ENCODE data around the gene QKI.

Gene QKI

GRCh38 chr6:163414117-163414945 is at the start of gene QKI:
Gene QKI, plus strand, starts transcription at chr6:163414718. Its CDS starts 476 bp downstream, at chr6:163415194.
- peak; percentile 73 to 95 for DNase-seq (ENCODE audit: low read depth in 2 of 2)
- TF ChIP-seq CTCF (IDR thresholded peaks at IDR 0.05; ENCODE audit: low read depth, low read length) = no peak
- H3K4me3 ChIP-seq (replicated peaks in 1 of 2; ENCODE audit: low read depth in 2 of 2, low read length in 2 of 2) = peak within 1 kb of the TSS; percentile 74 to 86

- H3K4me3 ChIP-seq (replicated peaks in 1 of 2; ENCODE audit: low read depth in 2 of 2, low read length in 2 of 2) = no peak overlapping the region
- no peak for TF ChIP-seq CTCF (IDR thresholded peaks at IDR 0.05; ENCODE audit: low read depth, low read length)
- DNase-seq (ENCODE audit: low read depth in 2 of 2) = no peak
Measured at GRCh38 chr6:163366288-163366687, 48.2 kb upstream of the QKI start.

- no peak for TF ChIP-seq CTCF (IDR thresholded peaks at IDR 0.05; ENCODE audit: low read depth, low read length)
- DNase-seq (ENCODE audit: low read depth in 2 of 2) = no peak
Measured at GRCh38 chr6:163367497-163368183, 46.9 kb upstream of the QKI start.

GRCh38 chr6:163369141-163369540 is 45.4 kb upstream of the QKI start:
- H3K4me3 ChIP-seq (replicated peaks in 1 of 2; ENCODE audit: low read depth in 2 of 2, low read length in 2 of 2) = no peak overlapping the region
- DNase-seq (ENCODE audit: low read depth in 2 of 2) = no peak
- no peak for TF ChIP-seq CTCF (IDR thresholded peaks at IDR 0.05; ENCODE audit: low read depth, low read length)

More at GRCh38 chr6:163367497-163368183, 46.9 kb upstream of the QKI start:
- H3K4me3 ChIP-seq (replicated peaks in 1 of 2; ENCODE audit: low read depth in 2 of 2, low read length in 2 of 2) = no peak overlapping the region

GRCh38 chr6:163369628-163370365 is 44.7 kb upstream of the QKI start:
- H3K4me3 ChIP-seq (replicated peaks in 1 of 2; ENCODE audit: low read depth in 2 of 2, low read length in 2 of 2) = no peak overlapping the region
- no peak for TF ChIP-seq CTCF (IDR thresholded peaks at IDR 0.05; ENCODE audit: low read depth, low read length)
- no peak for DNase-seq (ENCODE audit: low read depth in 2 of 2)

- DNase-seq (ENCODE audit: low read depth in 2 of 2) = no peak
- H3K4me3 ChIP-seq (replicated peaks in 1 of 2; ENCODE audit: low read depth in 2 of 2, low read length in 2 of 2) = no peak overlapping the region
- TF ChIP-seq CTCF (IDR thresholded peaks at IDR 0.05; ENCODE audit: low read depth, low read length) = no peak
Measured at GRCh38 chr6:163370464-163371117, 43.9 kb upstream of the QKI start.

Data from cardiac fibroblast (primary cell).